Prostate gland (tissue), 2 donors: ENCODE data around the gene BIRC6.

Experiments
- CTCF ChIP-seq, 4 experiments: fragments of 200-600 bp in 2 of 4; fragments of 450-650 bp in 2 of 4; sonication (generic) in 2 of 4; IDR thresholded peaks; 1 replicate in 3 of 4; 2 replicates in 1 of 4; pipeline ENCODE4 v1.5.1; 2016 to 2019; ENCODE audit warnings: antibody characterized with exemption in 4 of 4, mild to moderate bottlenecking in 2 of 4, moderate library complexity in 2 of 4
- POLR2A ChIP-seq: fragments of 450-650 bp; IDR thresholded peaks from one replicate; pipeline ENCODE4 v1.6.1; 2016; ENCODE audit warnings: antibody characterized with exemption, mild to moderate bottlenecking
- POLR2AphosphoS5 ChIP-seq: sonication (generic); formaldehyde crosslinking; IDR thresholded peaks from one replicate; pipeline ENCODE4 v1.6.1; 2017; ENCODE audit warnings: antibody characterized with exemption

GRCh38 chr2:32495139-32495538 lies 138.3 kb downstream of the BIRC6 start:
- no peak for TF ChIP-seq POLR2AphosphoS5
- TF ChIP-seq CTCF (IDR thresholded peaks at IDR 0.05), result no peak
- TF ChIP-seq POLR2A, result no peak
